HL-60/S4 treated with phorbol 12-myristate 13-acetate at 8.2 ng/mL for 4 days and 3 days (cell line): ENCODE measurements around the gene PHLDB2.
"Not testable (repeated sequence)": the region's sequence is repeated elsewhere in the genome, so short reads cannot be mapped to it uniquely, and the experiment has no call there.

Source experiments
- in situ Hi-C: fragments of 300-500 bp; cut with MboI; formaldehyde crosslinking; loops from 2 replicates; pipeline ENCODE4 v1.15.0; 2022; ENCODE audit warnings: low sequenced_read_pairs

PHLDB2 gene

GRCh38 chr3:111859061-111859973, at the start of gene PHLDB2:
PHLDB2 (plus strand) TSS chr3:111859265; CDS start chr3:111884078, 24,813 bp downstream.
- in situ Hi-C loops, result no loop called here

DNA sequence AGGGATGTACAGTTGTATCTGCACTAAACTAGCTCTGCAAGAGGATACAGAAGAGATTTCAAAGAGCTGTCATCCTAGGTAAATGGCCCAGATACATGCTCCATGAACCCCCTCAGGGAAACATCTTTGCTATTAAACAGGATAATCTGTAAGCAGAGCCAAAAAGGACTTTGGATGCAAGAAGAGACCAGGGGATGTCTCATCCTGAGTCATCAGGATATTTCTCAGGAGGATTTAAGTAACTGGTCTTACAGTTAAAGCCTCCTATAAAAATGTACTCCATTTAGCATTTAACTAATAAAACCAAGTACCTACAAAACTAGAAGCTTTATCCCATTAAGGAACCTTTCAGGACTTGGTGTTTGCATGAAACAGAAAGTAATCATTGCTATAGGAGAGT, 48.2 kb upstream of the PHLDB2 start:
- in situ Hi-C loops, result no loop called here

DNA sequence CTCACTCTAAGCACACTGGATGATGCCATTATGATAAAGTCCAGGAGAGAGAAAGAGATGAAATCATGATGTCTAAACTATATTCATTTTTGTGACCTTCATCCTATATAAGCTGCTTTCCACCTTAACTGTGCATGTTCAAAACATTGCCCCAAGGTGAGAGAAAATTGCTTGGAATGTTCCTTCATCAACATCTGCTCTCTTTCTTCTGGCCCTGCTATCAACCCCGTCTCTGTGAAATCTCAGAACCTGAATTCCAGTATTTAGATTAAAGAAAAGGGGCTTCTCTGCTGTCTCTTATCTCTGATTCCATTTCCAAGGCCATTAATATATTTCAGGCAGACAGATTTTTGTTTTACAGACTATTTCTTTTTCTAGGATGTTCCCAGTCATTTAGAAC, 47.3 kb upstream of the PHLDB2 start:
- in situ Hi-C loops, result no loop called here

- in situ Hi-C loops, result no loop called here
These were observed 46.4 kb upstream of the PHLDB2 start for GRCh38 chr3:111812701-111813100.

DNA sequence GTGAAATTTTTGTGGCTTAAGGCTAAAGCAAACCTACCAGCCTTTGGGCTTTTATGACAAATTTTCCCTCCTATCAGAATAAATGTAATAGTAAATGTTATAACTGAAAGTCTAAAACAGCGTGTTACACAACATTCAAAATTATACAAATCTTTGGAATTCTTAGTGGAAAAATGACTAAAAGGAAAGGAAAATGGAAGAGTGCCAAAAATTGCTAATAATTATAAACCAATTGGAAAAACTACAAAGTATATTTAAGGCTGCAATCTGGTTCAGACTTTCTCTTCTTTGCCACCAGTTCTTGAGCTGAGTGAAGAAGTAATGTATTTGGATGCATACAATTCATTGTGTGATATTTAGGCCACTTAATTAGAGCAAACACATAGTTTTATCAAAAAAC, 45.6 kb upstream of the PHLDB2 start:
- in situ Hi-C loops, result no loop called here

- in situ Hi-C loops, result no loop called here
These were observed 45.1 kb upstream of the PHLDB2 start for GRCh38 chr3:111813979-111814378.

- in situ Hi-C loops, result not testable (repeated sequence)
These were observed 42.3 kb upstream of the PHLDB2 start for GRCh38 chr3:111816771-111817170.

- in situ Hi-C loops, result no loop called here
These were observed 39.1 kb upstream of the PHLDB2 start for GRCh38 chr3:111819927-111820326.

DNA sequence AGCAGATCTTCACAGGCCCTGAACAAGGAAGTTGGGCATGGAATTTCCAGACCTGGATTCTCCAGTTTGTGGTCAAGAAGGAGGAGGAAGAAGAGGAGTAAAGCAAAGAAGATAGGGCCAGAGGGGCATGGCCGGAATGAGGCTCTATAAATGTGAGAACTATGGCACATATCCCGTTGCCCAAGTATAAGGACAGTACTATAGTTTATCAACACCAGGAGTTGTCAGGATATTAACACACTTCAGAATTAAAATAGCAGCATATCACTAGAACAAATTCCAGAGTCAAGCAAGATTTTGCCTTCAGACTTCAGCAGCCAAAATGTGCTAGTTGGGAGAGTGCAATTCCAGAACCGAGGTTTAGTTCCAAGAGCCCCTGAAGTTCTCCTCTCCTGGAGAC, 38.4 kb upstream of the PHLDB2 start:
- in situ Hi-C loops, result no loop called here

DNA sequence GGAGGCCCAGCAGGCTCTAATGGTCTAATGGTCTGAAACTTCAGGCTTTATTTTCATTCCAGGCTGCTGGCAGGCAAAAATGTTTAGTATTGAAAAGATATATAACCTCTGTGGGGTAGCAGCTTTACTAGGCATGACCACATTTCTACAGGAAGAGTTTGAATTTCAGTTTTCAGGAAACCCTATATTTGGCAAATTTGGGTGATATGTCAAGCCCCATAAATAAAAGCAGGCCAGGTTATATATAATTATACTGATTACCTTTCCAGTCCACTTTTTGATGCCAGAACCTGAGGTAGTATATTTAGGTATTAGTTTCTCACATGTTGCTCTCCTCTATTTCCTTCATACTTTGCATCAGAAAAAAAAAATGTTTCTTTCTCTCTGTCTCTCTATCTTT, 37.2 kb upstream of the PHLDB2 start:
- in situ Hi-C loops, result no loop called here

GRCh38 chr3:111822804-111823203, 36.3 kb upstream of the PHLDB2 start:
- in situ Hi-C loops, result no loop called here

GRCh38 chr3:111823341-111823855, 35.7 kb upstream of the PHLDB2 start:
- in situ Hi-C loops, result no loop called here

- in situ Hi-C loops, result no loop called here
These were observed 34.7 kb upstream of the PHLDB2 start for GRCh38 chr3:111824351-111824750.

GRCh38 chr3:111827871-111828270, 31.2 kb upstream of the PHLDB2 start:
- in situ Hi-C loops, result no loop called here

GRCh38 chr3:111828530-111828929, 30.5 kb upstream of the PHLDB2 start:
- in situ Hi-C loops, result no loop called here

GRCh38 chr3:111829023-111829422, 30.0 kb upstream of the PHLDB2 start:
- in situ Hi-C loops, result no loop called here

DNA sequence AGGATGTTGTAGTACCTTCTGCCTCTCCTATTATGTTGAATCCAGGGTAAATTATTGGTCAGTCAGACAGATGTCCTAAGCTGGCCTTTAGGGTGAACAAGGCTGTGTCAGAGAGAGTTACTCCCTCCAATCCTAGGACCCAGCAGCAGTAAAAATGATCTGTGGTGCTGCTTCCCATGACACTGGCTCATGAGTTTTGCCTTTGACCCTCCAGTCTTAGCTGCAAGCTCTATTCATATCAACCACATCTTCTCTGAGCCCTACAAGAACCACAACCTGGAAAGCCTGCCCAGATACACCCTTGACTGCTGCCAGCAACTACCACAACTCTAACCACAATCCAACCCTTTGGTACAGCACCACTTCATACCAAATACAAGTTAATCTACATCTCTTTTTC, 27.2 kb upstream of the PHLDB2 start:
- in situ Hi-C loops, result no loop called here

- in situ Hi-C loops, result no loop called here
These were observed 22.0 kb upstream of the PHLDB2 start for GRCh38 chr3:111837112-111837511.

- in situ Hi-C loops, result no loop called here
These were observed 20.9 kb upstream of the PHLDB2 start for GRCh38 chr3:111838133-111838532.

DNA sequence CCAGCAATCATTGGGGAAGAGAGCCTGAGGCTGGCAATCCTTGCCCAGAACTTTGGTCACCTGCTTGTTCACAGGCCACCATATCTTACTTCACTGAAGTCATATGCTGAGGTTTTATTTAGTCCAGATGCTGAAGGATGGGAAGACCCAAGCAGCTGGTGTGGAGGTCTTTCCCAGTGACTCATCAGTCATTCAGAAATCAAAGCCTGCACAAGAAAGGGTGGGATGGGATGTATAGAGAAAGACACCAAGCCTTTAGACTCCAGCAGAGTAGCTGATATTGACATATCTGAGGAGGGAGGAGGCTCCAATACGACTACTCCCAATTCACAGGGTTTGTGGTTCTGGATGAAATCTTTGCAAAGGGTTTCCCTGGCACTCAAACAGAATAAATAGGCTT, 13.0 kb upstream of the PHLDB2 start:
- in situ Hi-C loops, result no loop called here

- in situ Hi-C loops, result no loop called here
These were observed 12.3 kb upstream of the PHLDB2 start for GRCh38 chr3:111846717-111847116.

DNA sequence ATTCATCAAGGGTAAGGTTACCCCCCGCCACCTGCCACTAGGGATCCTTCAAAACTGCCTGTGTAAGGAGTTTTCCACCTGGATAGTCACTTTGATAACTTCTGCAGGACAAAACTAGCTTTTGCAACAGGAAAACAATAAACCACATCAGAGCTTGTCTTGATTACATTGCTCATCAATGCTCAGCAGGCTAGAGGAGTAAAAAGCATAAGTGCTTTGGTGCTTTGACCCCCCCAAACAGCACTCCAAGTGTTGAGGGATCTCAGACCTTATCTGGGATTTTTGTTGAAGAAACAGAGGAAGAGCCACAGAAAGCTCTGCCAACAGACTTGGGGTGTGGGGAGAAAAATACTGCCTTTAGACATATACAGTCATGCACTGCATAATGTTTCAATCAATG, 10.8 kb upstream of the PHLDB2 start:
- in situ Hi-C loops, result no loop called here

GRCh38 chr3:111848778-111849177, 10.3 kb upstream of the PHLDB2 start:
- in situ Hi-C loops, result no loop called here
